DOHH2 (cell line): ENCODE results near the gene TENT5D.

Source experiments
- EZH2phosphoT487 ChIP-seq: fragments of 200-600 bp; sonication (generic); IDR thresholded peaks from 2 replicates; pipeline ENCODE4 v1.6.1; 2017; ENCODE audit warnings: borderline replicate concordance, mild to moderate bottlenecking, antibody characterized with exemption, low read length, moderate library complexity, mixed read lengths
- TF ChIP-seq, protein P1 (sequence below): fragments of 200-600 bp; sonication (generic); IDR thresholded peaks from one replicate; pipeline ENCODE4 v1.5.1; 2014; ENCODE audit warnings: antibody characterized with exemption, mild to moderate bottlenecking, low read depth, low read length; ENCODE audit not compliant: poor library complexity, severe bottlenecking

DNA sequence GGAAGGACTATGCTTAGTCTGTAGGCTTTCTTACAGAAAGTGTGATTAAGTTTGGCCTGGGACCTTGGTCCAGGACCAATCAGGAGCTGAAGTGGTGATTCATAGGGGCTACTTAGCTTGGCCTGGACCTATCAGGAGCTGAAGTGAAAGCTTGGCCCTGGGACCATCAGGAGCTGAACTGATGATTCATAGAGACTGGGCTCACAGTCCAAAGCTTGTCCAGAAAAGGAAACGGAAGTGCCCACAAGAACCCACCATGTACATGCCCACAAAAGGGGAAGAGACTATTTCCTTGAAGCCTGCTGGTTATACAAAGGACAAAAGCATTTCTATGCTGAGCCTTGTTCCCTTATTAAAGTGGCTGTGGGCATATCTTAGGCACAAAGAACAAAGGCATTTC lies 12.6 kb downstream of the TENT5D start:
- TF ChIP-seq, protein P1, sequence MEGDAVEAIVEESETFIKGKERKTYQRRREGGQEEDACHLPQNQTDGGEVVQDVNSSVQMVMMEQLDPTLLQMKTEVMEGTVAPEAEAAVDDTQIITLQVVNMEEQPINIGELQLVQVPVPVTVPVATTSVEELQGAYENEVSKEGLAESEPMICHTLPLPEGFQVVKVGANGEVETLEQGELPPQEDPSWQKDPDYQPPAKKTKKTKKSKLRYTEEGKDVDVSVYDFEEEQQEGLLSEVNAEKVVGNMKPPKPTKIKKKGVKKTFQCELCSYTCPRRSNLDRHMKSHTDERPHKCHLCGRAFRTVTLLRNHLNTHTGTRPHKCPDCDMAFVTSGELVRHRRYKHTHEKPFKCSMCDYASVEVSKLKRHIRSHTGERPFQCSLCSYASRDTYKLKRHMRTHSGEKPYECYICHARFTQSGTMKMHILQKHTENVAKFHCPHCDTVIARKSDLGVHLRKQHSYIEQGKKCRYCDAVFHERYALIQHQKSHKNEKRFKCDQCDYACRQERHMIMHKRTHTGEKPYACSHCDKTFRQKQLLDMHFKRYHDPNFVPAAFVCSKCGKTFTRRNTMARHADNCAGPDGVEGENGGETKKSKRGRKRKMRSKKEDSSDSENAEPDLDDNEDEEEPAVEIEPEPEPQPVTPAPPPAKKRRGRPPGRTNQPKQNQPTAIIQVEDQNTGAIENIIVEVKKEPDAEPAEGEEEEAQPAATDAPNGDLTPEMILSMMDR: no peak
- TF ChIP-seq EZH2phosphoT487: no peak
